Stimulated activated naive CD8-positive, alpha-beta T cell treated with anti-CD3 and anti-CD28 coated beads, Interleukin-15, amount 100 ng/mL, for 72 hours (primary cell): Measurements from ENCODE around the gene DVL1.

Source experiments
- ATAC-seq: fragments of 150-1000 bp; cut with Tn5 transposase; 2 replicates; pipeline ENCODE4 v1.10.0; 2021; ENCODE audit warnings: mild to moderate bottlenecking, moderate library complexity
- DNase-seq, 2 donors: peaks; one replicate each; pipeline ENCODE4 v3.0.0; 2021 to 2022
- H3K27ac Mint-ChIP-seq, 2 donors: one replicate each; pipeline ENCODE4 v1.8.0; 2022; ENCODE audit warnings: mild to moderate bottlenecking in 2 of 2, mixed read lengths in 2 of 2, moderate library complexity in 2 of 2
- H3K27me3 Mint-ChIP-seq: one replicate; pipeline ENCODE4 v1.8.0; 2022; ENCODE audit warnings: mixed read lengths
- H3K4me1 Mint-ChIP-seq: one replicate; pipeline ENCODE4 v1.8.0; 2022; ENCODE audit warnings: mild to moderate bottlenecking, mixed read lengths
- H3K4me3 Mint-ChIP-seq, 2 donors: one replicate each; pipeline ENCODE4 v1.8.0; 2022; ENCODE audit warnings: mild to moderate bottlenecking in 2 of 2, mixed read lengths in 2 of 2, moderate library complexity in 1 of 2
- H3K9me3 Mint-ChIP-seq, 2 donors: one replicate each; pipeline ENCODE4 v1.8.0; 2022; ENCODE audit warnings: mixed read lengths in 2 of 2

Gene DVL1

DNA sequence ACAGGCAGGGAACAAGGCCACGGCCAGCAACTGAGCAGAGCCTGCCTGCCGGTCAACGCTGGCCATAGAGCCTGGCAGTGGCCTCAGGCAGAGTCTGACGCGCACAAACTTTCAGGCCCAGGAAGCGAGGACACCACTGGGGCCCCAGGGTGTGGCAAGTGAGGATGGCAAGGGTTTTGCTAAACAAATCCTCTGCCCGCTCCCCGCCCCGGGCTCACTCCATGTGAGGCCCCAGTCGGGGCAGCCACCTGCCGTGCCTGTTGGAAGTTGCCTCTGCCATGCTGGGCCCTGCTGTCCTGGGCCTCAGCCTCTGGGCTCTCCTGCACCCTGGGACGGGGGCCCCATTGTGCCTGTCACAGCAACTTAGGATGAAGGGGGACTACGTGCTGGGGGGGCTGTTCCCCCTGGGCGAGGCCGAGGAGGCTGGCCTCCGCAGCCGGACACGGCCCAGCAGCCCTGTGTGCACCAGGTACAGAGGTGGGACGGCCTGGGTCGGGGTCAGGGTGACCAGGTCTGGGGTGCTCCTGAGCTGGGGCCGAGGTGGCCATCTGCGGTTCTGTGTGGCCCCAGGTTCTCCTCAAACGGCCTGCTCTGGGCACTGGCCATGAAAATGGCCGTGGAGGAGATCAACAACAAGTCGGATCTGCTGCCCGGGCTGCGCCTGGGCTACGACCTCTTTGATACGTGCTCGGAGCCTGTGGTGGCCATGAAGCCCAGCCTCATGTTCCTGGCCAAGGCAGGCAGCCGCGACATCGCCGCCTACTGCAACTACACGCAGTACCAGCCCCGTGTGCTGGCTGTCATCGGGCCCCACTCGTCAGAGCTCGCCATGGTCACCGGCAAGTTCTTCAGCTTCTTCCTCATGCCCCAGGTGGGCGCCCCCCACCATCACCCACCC is 17.9 kb downstream of the DVL1 start, which contains the start of gene TAS1R3:
TAS1R3 (plus strand) TSS at position 213 of the 898 bp plus-strand sequence; CDS start at position 279, 66 bp downstream.
- ATAC-seq: peak; percentile 6
- no peaks in the 10 kb centered on the region for H3K27me3 Mint-ChIP-seq
- H3K4me3 Mint-ChIP-seq: no peak within 1 kb of the TSS
- H3K9me3 Mint-ChIP-seq: peaks cover 4 to 6% of the 10 kb centered on the region in 2 donors
- peak within 1 kb of the TSS in 1 of 2 donors; percentile 19 for H3K27ac Mint-ChIP-seq
- H3K4me1 Mint-ChIP-seq: peaks cover 18% of the 10 kb centered on the region
- no peak for DNase-seq

DNA sequence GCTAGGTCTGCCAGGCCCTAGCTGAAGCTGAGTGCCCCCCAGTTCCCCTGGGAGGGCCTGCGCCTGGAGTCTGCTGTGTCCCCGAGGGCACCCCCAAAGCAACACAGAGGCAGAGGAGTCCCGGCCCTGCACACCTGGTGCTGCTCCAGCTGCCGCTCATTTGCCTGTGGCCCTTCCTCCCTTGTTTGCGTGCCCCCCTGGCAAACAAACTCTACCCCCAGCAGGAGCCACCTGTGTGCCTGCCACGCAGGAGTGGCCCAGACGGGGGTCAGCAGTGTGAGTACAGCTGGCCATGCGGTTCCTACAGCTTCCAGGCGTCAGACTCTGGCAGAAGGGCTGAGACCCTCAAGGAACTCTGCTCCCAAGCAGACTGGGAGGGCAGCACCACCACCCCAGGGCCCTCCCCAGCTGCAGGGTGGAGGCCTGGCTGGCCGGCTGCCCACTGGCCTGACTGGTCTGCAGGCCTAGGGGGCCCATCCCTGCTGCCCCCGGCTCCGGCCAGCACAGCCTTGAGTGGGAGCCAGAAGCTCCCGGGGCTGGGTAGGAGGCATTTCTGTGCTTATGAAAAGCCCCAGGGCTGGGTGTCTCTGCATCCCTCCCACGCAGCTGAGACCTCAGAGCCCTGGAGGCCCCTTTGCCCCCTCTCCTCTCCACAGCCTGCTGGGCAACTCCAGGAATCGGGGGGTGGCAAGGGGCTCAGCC is 18.7 kb downstream of the DVL1 start:
- Mint-ChIP-seq H3K9me3 (peaks cover 4 to 6% of the 10 kb centered on the region in 2 donors), H3K27ac (no peak overlapping the region), H3K4me1 (peaks cover 26% of the 10 kb centered on the region), H3K4me3 (no peak overlapping the region), H3K27me3 (no peaks in the 10 kb centered on the region)
- ATAC-seq (no peak), DNase-seq (no peak)

DNA sequence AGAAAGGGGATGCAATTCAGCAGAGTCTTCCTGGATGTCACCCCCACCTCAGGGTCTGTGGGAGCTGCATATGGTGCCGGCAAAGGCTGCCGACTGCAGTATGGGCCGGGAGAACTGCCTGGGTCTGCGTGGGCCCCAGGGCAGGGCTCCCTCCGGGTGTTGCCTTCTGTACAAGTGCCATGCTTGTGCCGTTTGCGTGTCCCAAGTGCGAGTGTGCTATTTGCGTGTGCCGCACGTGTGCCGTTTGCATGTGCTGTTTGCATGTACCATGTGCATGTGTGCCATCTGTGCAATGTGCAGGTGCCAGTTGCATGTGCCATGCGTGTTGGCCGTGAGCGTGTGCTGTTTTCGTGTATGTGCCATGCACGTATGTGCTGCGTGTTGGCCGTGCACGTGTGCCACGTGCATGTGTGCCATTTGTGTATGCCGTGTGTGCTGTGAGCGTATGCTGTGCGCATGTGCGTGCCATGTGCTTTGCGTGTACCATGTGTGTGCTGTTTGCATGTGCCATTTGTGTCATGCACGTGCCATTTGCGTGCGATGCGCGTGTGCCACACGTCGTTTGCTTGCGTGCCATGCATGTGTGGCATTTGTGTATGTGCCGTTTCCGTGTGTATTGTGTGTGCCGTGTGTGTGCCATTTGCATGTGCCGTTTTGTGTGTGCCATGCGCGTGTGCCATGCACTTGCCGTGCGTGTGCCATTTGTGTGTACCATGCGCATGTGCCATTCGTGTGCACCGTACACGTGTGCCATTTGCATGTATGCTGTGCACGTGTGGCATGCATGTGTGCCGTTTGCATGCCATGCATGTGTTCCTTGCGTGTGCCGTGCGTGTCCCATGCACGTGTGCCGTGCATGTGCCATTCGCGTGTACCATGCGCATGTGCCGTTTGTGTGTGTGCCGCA is 19.7 kb downstream of the DVL1 start:
- no peak overlapping the region for H3K4me3 Mint-ChIP-seq
- DNase-seq: no peak
- H3K27me3 Mint-ChIP-seq: no peaks in the 10 kb centered on the region
- peaks cover 4 to 6% of the 10 kb centered on the region in 2 donors for H3K9me3 Mint-ChIP-seq
- no peak for ATAC-seq
- H3K4me1 Mint-ChIP-seq: peaks cover 30% of the 10 kb centered on the region
- no peak overlapping the region for H3K27ac Mint-ChIP-seq

DNA sequence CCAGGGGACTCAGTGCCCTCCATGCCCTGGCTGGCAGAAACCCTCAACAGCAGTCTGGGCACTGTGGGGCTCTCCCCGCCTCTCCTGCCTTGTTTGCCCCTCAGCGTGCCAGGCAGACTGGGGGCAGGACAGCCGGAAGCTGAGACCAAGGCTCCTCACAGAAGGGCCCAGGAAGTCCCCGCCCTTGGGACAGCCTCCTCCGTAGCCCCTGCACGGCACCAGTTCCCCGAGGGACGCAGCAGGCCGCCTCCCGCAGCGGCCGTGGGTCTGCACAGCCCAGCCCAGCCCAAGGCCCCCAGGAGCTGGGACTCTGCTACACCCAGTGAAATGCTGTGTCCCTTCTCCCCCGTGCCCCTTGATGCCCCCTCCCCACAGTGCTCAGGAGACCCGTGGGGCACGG is 21.0 kb downstream of the DVL1 start:
- ATAC-seq: no peak
- Mint-ChIP-seq H3K9me3 (peaks cover 4 to 6% of the 10 kb centered on the region in 2 donors), H3K4me1 (peaks cover 41% of the 10 kb centered on the region), H3K27me3 (no peaks in the 10 kb centered on the region), H3K4me3 (no peak overlapping the region), H3K27ac (no peak overlapping the region)
- no peak for DNase-seq

DNA sequence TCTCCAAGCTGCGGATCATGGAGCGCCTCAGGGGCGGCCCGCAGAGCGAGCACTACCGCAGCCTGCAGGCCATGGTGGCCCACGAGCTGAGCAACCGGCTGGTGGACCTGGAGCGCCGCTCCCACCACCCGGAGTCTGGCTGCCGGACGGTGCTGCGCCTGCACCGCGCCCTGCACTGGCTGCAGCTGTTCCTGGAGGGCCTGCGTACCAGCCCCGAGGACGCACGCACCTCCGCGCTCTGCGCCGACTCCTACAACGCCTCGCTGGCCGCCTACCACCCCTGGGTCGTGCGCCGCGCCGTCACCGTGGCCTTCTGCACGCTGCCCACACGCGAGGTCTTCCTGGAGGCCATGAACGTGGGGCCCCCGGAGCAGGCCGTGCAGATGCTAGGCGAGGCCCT is 21.9 kb downstream of the DVL1 start:
- Mint-ChIP-seq H3K9me3 (peaks cover 4 to 6% of the 10 kb centered on the region in 2 donors), H3K27me3 (no peaks in the 10 kb centered on the region), H3K27ac (peak overlapping the region in 1 of 2 donors; percentile 67), H3K4me3 (no peak overlapping the region), H3K4me1 (peaks cover 51% of the 10 kb centered on the region)
- ATAC-seq: no peak
- no peak for DNase-seq

DNA sequence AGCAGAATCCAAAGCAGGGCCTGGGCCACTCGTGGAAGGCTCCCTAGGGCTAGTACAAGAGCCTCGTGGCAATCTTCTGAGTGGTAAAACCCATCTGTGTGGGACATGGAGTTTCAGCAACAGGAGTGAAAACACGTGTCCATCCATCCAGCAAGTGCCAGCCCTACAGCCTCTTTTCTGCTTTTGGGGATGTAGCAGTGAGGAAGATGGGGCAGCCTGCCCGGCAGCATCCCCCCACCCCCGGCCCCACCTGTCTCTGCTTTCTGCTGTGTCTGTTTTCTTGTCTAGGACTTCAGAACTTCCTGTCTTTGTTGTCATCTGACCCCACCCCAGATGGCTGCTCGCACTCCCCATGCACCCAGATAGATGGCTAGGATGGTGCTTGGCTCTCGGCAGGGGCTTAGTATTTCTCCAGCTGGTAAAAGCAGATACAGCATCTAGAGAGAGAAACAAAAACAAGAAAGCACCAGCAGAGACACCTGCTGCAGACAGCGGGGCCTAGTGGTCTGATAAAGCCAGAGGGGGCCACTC is 23.1 kb downstream of the DVL1 start:
- Mint-ChIP-seq H3K4me3 (peak overlapping the region; percentile 82 to 91), H3K9me3 (peaks cover 4 to 6% of the 10 kb centered on the region in 2 donors), H3K27ac (no peak overlapping the region), H3K27me3 (no peaks in the 10 kb centered on the region), H3K4me1 (peaks cover 62% of the 10 kb centered on the region)
- no peak for ATAC-seq
- no peak for DNase-seq

DNA sequence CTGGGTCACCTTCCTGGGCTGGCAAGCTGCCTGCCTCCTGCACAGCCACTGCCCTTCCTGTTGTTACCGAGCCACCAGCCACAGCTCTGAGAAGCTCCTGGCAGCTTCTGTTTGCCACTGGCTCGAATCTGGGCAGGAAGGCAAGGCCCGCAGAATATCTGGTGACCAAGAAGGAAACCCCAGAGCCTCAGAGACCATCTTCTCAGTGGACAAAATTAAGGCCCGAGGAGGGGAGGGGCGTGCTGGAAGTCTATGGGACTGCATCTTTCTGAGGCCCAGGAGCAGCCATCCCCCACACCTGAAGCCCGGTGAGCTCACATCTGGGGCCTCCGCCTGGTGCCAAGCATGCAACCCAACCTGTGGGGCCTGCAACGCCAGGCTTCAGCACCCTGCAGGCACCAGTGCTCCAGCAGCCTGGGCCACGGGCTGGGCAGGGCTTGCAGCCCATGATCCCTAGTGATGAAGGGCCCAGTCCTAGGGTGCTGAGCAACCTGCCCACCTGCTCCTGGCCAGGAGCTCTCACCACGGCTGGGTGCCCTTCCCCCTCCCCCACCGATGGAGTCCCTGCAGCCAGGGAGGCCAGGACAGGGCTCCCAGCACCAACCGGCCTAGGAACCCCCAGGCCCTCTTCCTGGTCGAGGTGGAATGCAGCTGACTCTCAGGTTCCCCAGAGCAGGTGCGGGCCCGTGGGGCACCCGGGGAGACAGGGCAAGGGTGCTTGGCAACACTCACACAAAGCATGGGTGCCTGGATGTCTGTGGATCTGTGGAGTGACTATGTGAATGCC is 23.7 kb downstream of the DVL1 start:
- ATAC-seq (no peak), DNase-seq (no peak)
- no peaks in the 10 kb centered on the region for H3K27me3 Mint-ChIP-seq
- peak overlapping the region; percentile 82 to 91 for H3K4me3 Mint-ChIP-seq
- peaks cover 69% of the 10 kb centered on the region for H3K4me1 Mint-ChIP-seq
- peaks cover 4 to 6% of the 10 kb centered on the region in 2 donors for H3K9me3 Mint-ChIP-seq
- H3K27ac Mint-ChIP-seq: peak overlapping the region; percentile 57 to 89

DNA sequence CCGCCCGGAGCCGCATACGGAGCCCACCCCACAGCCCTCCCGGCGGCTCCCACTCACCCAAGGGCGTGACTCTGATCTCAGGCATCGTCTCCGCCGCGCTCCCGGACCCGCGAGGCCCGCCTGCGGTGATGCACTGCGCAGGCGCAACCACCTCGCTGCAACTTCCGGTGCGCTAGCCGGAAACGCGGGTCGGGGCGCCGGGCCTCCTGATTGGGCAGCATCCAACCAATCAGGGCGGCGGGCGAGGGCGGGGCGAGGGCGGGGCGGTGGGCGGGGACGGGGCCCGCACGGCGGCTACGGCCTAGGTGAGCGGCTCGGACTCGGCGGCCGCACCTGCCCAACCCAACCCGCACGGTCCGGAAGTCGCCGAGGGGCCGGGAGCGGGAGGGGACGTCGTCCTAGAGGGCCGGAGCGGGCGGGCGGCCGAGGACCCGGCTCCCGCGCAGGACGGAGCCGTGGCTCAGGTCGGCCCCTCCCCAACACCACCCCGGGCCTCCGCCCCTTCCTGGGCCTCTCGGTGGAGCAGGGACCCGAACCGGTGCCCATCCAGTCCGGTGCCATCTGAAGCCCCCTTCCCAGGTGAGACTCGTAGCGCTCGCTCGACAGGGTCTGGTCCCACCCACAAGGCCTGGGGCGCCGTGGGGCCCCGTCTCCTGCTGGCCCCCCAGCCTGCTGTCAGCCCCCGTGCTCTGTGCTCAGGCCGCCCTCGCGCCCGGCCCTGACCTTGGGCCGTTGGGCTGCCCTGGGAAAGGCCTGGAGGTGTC is 24.5 kb downstream of the DVL1 start, which contains the start of the genes CPTP and INTS11:
CPTP (plus strand) TSS at position 279 of the 764 bp plus-strand sequence. CDS start 2,109 bp downstream, outside the sequence.
INTS11 (minus strand) TSS at position 137 of the 764 bp plus-strand sequence; CDS start at position 85, 52 bp downstream.
- DNase-seq: peak; percentile 95
- Mint-ChIP-seq H3K27me3 (no peaks in the 10 kb centered on the region), H3K27ac (peak within 1 kb of the TSS; percentile 98), H3K4me1 (peaks cover 77% of the 10 kb centered on the region), H3K9me3 (peaks cover 1 to 2% of the 10 kb centered on the region in 2 donors), H3K4me3 (peak within 1 kb of the TSS; percentile 90 to 96)
- peak; percentile 86 for ATAC-seq

DNA sequence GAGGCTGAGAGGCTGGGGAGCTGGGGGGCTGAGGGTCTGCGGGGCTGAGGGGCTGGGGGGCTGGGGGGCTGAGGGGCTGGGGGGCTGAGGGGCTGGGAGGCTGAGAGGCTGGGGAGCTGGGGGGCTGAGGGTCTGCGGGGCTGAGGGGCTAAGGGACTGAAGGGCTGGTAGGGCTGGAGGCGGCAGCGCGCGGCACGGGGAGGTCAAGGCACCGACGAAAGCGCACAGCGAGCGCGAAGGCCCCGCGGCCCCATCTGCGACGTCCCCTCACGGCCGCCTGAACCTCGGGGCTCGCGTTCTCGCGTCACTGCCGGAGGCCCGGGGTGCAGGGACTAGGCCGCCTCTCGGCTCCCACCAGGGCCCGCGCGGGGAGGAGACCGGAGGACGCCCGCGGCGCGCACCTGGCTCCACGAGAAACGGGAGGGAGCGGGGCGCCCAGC is 25.1 kb downstream of the DVL1 start:
- Mint-ChIP-seq H3K9me3 (no peaks in the 10 kb centered on the region), H3K27ac (peak overlapping the region in 1 of 2 donors; percentile 98), H3K4me3 (peak overlapping the region; percentile 90 to 91), H3K4me1 (peaks cover 80% of the 10 kb centered on the region), H3K27me3 (no peaks in the 10 kb centered on the region)
- no peak for DNase-seq
- peak; percentile 44 for ATAC-seq

DNA sequence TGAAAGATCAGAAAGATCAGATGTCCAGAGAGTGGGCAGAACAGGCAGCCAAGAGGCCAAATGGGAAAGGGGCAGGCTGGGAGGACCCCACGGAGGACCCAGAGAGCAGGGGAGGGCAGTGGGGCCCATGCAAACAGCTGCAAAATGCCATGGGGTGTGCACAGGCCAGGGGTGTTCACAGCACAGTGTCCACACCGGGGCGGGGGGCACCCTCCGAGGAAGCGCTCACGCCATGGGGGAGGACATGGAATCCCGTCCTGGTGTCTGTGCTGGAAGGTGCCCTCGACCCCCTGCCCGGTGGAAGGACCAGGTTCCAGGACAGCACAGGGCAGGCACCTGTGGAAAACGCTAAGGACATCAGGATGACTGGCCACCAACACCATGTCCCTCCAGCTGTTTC is 26.3 kb downstream of the DVL1 start:
- Mint-ChIP-seq H3K4me3 (peak overlapping the region; percentile 89 to 96), H3K9me3 (no peaks in the 10 kb centered on the region), H3K4me1 (peaks cover 75% of the 10 kb centered on the region), H3K27ac (no peak overlapping the region), H3K27me3 (no peaks in the 10 kb centered on the region)
- DNase-seq: no peak
- no peak for ATAC-seq

DNA sequence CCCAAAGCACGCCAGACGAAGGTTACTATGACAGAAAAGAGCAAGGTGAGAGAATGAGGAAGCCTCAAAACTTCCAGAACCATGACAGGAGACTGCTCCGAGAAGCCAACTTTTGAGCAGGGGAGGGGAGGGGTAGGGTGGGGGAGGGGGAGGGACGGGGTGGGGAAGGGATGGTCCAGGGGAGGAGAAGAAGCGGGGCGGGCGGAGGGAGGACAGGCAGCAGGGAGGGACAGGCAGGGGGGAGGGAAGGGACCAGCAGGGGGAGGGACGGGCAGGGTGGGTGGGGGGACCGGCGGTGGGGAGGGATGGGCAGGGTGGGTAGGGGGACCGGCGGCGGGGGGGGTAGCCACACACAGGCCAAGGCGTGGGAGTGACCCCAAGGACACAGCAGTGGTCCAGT is 26.8 kb downstream of the DVL1 start:
- DNase-seq (no peak), ATAC-seq (no peak)
- Mint-ChIP-seq H3K4me3 (peak overlapping the region; percentile 71 to 89), H3K27me3 (no peaks in the 10 kb centered on the region), H3K27ac (peak overlapping the region in 1 of 2 donors; percentile 20), H3K9me3 (no peaks in the 10 kb centered on the region), H3K4me1 (peaks cover 72% of the 10 kb centered on the region)

DNA sequence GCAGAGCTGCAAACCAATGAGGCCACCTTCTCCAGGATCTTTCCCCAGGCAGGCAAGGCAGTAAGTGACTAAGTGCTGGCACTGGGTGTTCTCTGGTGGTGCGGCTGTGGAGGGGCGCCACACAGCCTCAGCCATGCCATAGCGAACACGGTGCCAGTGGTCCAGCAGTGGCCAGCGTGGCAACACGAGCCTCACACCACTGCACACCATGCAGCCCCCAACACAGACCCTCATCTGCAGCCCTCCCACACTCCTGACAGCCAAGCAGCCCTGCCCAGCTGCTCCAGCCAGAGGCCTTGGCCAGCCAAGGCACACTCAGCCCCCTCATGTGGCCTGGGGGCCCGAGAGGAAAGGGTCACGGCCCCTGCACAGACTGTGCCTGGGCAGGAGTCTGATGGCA is 27.7 kb downstream of the DVL1 start:
- DNase-seq (no peak), ATAC-seq (no peak)
- Mint-ChIP-seq H3K27ac (no peak overlapping the region), H3K4me3 (no peak overlapping the region), H3K9me3 (no peaks in the 10 kb centered on the region), H3K4me1 (peaks cover 65% of the 10 kb centered on the region), H3K27me3 (no peaks in the 10 kb centered on the region)

DNA sequence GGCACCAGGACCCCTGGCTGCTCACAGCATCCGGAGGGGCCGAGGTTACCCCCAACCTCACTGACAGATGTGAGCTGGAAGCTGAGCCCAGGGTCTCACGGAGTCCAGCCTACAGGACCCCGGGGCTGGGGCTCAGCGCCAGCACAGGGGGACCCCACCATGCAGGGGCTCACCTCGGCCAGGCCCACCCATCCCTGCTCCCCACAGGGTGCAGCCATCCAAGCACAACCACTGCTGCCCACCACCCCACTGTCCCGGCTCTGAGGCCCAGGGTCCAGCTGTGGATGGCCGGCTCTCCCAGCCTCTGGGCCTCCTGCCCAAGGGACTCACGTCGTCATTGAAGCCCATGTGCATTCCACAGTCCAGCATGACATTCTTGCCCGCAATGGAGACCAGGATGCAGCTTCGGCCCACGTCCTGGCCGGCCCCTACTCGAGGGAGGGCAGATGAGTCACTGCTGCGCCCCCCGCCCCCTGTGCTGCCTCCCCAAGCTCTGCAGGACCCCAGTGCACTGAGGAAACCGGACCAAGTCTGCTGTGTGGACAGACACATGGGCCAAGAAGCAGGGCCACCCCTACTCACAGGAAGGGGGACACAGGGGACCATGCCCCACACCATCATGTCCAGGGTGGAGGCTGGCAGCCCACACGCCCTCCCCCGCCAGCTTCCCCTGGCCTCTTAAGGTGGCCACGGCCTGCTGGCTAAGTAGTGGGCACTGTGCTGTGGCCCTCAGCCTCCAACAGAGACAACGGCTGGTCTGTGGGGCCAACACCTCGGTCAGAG is 28.4 kb downstream of the DVL1 start:
- Mint-ChIP-seq H3K4me1 (peaks cover 59% of the 10 kb centered on the region), H3K4me3 (no peak overlapping the region), H3K27me3 (no peaks in the 10 kb centered on the region), H3K9me3 (no peaks in the 10 kb centered on the region), H3K27ac (peak overlapping the region in 1 of 2 donors; percentile 96)
- ATAC-seq (no peak), DNase-seq (no peak)
